ENCODE measurements around the gene CACNA1A. TPM values are rescaled to one million over a fixed set of nuclear protein-coding genes. Genes with fewer than 3 reads are reported as not detected.
A peak's percentile ranks its signal among the peaks of the same experiment; 100 is the strongest.

CACNA1A gene
- total RNA-seq, 1 experiment from 2014 or later = not detected

- no peak for DNase-seq
- Histone ChIP-seq H3K4me2 (ENCODE audit: low read depth, low read length, poor library complexity, severe bottlenecking) (no peak overlapping the region), H3K36me3 (ENCODE audit: insufficient read depth, low read length) (no peaks in the 10 kb centered on the region), H3K27ac (ENCODE audit: low read length) (no peak overlapping the region), H3K9ac (ENCODE audit: low read length) (no peak overlapping the region), H3K4me1 (ENCODE audit: low read length) (no peaks in the 10 kb centered on the region), H3K79me2 (ENCODE audit: low read length) (no peaks in the 10 kb centered on the region), H2AFZ (ENCODE audit: low read length) (no peak overlapping the region), H3K27me3 (ENCODE audit: low read length) (no peaks in the 10 kb centered on the region; the same call in 1 of the 2 replicates), H3K4me3 (ENCODE audit: low read length) (no peak overlapping the region), H4K20me1 (ENCODE audit: insufficient read depth, low read depth, low read length) (no peaks in the 10 kb centered on the region), H3K9me3 (ENCODE audit: low read length) (no peaks in the 10 kb centered on the region), H3K9me2 (replicated peaks; ENCODE audit: insufficient read depth, low read length) (no peaks in the 10 kb centered on the region)
Measured at GRCh38 chr19:13350072-13350471, 156.2 kb downstream of the CACNA1A start.

GRCh38 chr19:13347367-13347766, 158.9 kb downstream of the CACNA1A start:
- Histone ChIP-seq H2AFZ (ENCODE audit: low read length) (no peak overlapping the region), H3K4me1 (ENCODE audit: low read length) (no peaks in the 10 kb centered on the region), H3K9me3 (ENCODE audit: low read length) (no peaks in the 10 kb centered on the region), H3K4me3 (ENCODE audit: low read length) (no peak overlapping the region), H4K20me1 (ENCODE audit: insufficient read depth, low read depth, low read length) (no peaks in the 10 kb centered on the region), H3K4me2 (ENCODE audit: low read depth, low read length, poor library complexity, severe bottlenecking) (no peak overlapping the region), H3K27ac (ENCODE audit: low read length) (no peak overlapping the region), H3K9me2 (replicated peaks; ENCODE audit: insufficient read depth, low read length) (no peaks in the 10 kb centered on the region), H3K9ac (ENCODE audit: low read length) (no peak overlapping the region), H3K79me2 (ENCODE audit: low read length) (no peaks in the 10 kb centered on the region), H3K36me3 (ENCODE audit: insufficient read depth, low read length) (no peaks in the 10 kb centered on the region), H3K27me3 (ENCODE audit: low read length) (no peaks in the 10 kb centered on the region; the same call in 1 of the 2 replicates)
- no peak for DNase-seq

GRCh38 chr19:13343514-13343913, 162.8 kb downstream of the CACNA1A start:
- H3K27ac ChIP-seq (ENCODE audit: low read length) = no peak overlapping the region
- H3K9me3 ChIP-seq (ENCODE audit: low read length) = no peaks in the 10 kb centered on the region
- H3K4me2 ChIP-seq (ENCODE audit: low read depth, low read length, poor library complexity, severe bottlenecking) = no peak overlapping the region
- H3K9ac ChIP-seq (ENCODE audit: low read length) = no peak overlapping the region
- H2AFZ ChIP-seq (ENCODE audit: low read length) = no peak overlapping the region
- H3K9me2 ChIP-seq (replicated peaks; ENCODE audit: insufficient read depth, low read length) = no peaks in the 10 kb centered on the region
- H3K4me3 ChIP-seq (ENCODE audit: low read length) = no peak overlapping the region
- H4K20me1 ChIP-seq (ENCODE audit: insufficient read depth, low read depth, low read length) = no peaks in the 10 kb centered on the region
- H3K4me1 ChIP-seq (ENCODE audit: low read length) = no peaks in the 10 kb centered on the region
- no peaks in the 10 kb centered on the region for H3K36me3 ChIP-seq (ENCODE audit: insufficient read depth, low read length)
- DNase-seq = no peak
- no peaks in the 10 kb centered on the region for H3K27me3 ChIP-seq (ENCODE audit: low read length)
- no peaks in the 10 kb centered on the region for H3K79me2 ChIP-seq (ENCODE audit: low read length)

- DNase-seq = no peak
- no peaks in the 10 kb centered on the region for H3K36me3 ChIP-seq (ENCODE audit: insufficient read depth, low read length)
Measured at GRCh38 chr19:13342672-13343071, 163.6 kb downstream of the CACNA1A start.

GRCh38 chr19:13339869-13340268, 166.4 kb downstream of the CACNA1A start:
- Histone ChIP-seq H3K4me3 (ENCODE audit: low read length) (no peak overlapping the region), H3K79me2 (ENCODE audit: low read length) (no peaks in the 10 kb centered on the region), H2AFZ (ENCODE audit: low read length) (no peak overlapping the region), H3K4me2 (ENCODE audit: low read depth, low read length, poor library complexity, severe bottlenecking) (no peak overlapping the region), H4K20me1 (ENCODE audit: insufficient read depth, low read depth, low read length) (no peaks in the 10 kb centered on the region), H3K9me2 (replicated peaks; ENCODE audit: insufficient read depth, low read length) (no peaks in the 10 kb centered on the region), H3K9me3 (ENCODE audit: low read length) (no peaks in the 10 kb centered on the region), H3K27ac (ENCODE audit: low read length) (no peak overlapping the region), H3K9ac (ENCODE audit: low read length) (no peak overlapping the region), H3K36me3 (ENCODE audit: insufficient read depth, low read length) (no peaks in the 10 kb centered on the region), H3K27me3 (ENCODE audit: low read length) (no peaks in the 10 kb centered on the region), H3K4me1 (ENCODE audit: low read length) (no peaks in the 10 kb centered on the region)
- no peak for DNase-seq

More at GRCh38 chr19:13342672-13343071, 163.6 kb downstream of the CACNA1A start:
- no peaks in the 10 kb centered on the region for H4K20me1 ChIP-seq (ENCODE audit: insufficient read depth, low read depth, low read length)
- H3K4me2 ChIP-seq (ENCODE audit: low read depth, low read length, poor library complexity, severe bottlenecking) = no peak overlapping the region
- H2AFZ ChIP-seq (ENCODE audit: low read length) = no peak overlapping the region
- no peaks in the 10 kb centered on the region for H3K79me2 ChIP-seq (ENCODE audit: low read length)
- no peaks in the 10 kb centered on the region for H3K9me2 ChIP-seq (replicated peaks; ENCODE audit: insufficient read depth, low read length)
- no peaks in the 10 kb centered on the region for H3K9me3 ChIP-seq (ENCODE audit: low read length)
- H3K4me3 ChIP-seq (ENCODE audit: low read length) = no peak overlapping the region
- no peak overlapping the region for H3K9ac ChIP-seq (ENCODE audit: low read length)
- no peak overlapping the region for H3K27ac ChIP-seq (ENCODE audit: low read length)
- no peaks in the 10 kb centered on the region for H3K27me3 ChIP-seq (ENCODE audit: low read length)
- no peaks in the 10 kb centered on the region for H3K4me1 ChIP-seq (ENCODE audit: low read length)

GRCh38 chr19:13337181-13337580, 169.1 kb downstream of the CACNA1A start:
- no peaks in the 10 kb centered on the region for H3K36me3 ChIP-seq (ENCODE audit: insufficient read depth, low read length)
- no peak overlapping the region for H3K9ac ChIP-seq (ENCODE audit: low read length)
- no peak overlapping the region for H3K4me2 ChIP-seq (ENCODE audit: low read depth, low read length, poor library complexity, severe bottlenecking)
- no peaks in the 10 kb centered on the region for H4K20me1 ChIP-seq (ENCODE audit: insufficient read depth, low read depth, low read length)
- H3K4me1 ChIP-seq (ENCODE audit: low read length) = no peaks in the 10 kb centered on the region
- H3K9me2 ChIP-seq (replicated peaks; ENCODE audit: insufficient read depth, low read length) = no peaks in the 10 kb centered on the region
- no peak overlapping the region for H3K27ac ChIP-seq (ENCODE audit: low read length)
- H3K27me3 ChIP-seq (ENCODE audit: low read length) = no peaks in the 10 kb centered on the region
- no peak for DNase-seq
- no peak overlapping the region for H3K4me3 ChIP-seq (ENCODE audit: low read length)
- no peaks in the 10 kb centered on the region for H3K79me2 ChIP-seq (ENCODE audit: low read length)
- H2AFZ ChIP-seq (ENCODE audit: low read length) = no peak overlapping the region
- no peaks in the 10 kb centered on the region for H3K9me3 ChIP-seq (ENCODE audit: low read length)

GRCh38 chr19:13334801-13335481, 171.3 kb downstream of the CACNA1A start:
- H3K79me2 ChIP-seq (ENCODE audit: low read length) = no peaks in the 10 kb centered on the region
- H3K4me3 ChIP-seq (ENCODE audit: low read length) = no peak overlapping the region
- no peaks in the 10 kb centered on the region for H3K4me1 ChIP-seq (ENCODE audit: low read length)
- no peak overlapping the region for H3K27ac ChIP-seq (ENCODE audit: low read length)
- H3K9me3 ChIP-seq (ENCODE audit: low read length) = no peaks in the 10 kb centered on the region
- no peak overlapping the region for H3K9ac ChIP-seq (ENCODE audit: low read length)
- no peak overlapping the region for H3K4me2 ChIP-seq (ENCODE audit: low read depth, low read length, poor library complexity, severe bottlenecking)
- no peaks in the 10 kb centered on the region for H4K20me1 ChIP-seq (ENCODE audit: insufficient read depth, low read depth, low read length)
- no peaks in the 10 kb centered on the region for H3K36me3 ChIP-seq (ENCODE audit: insufficient read depth, low read length)
- H2AFZ ChIP-seq (ENCODE audit: low read length) = no peak overlapping the region
- H3K27me3 ChIP-seq (ENCODE audit: low read length) = no peaks in the 10 kb centered on the region
- DNase-seq = peak; percentile 59
- no peaks in the 10 kb centered on the region for H3K9me2 ChIP-seq (replicated peaks; ENCODE audit: insufficient read depth, low read length)

- no peak overlapping the region for H2AFZ ChIP-seq (ENCODE audit: low read length)
Measured at GRCh38 chr19:13330285-13330684, 176.0 kb downstream of the CACNA1A start.

More at GRCh38 chr19:13330285-13330684, 176.0 kb downstream of the CACNA1A start:
- no peak overlapping the region for H3K4me3 ChIP-seq (ENCODE audit: low read length)
- DNase-seq = no peak
- H3K4me2 ChIP-seq (ENCODE audit: low read depth, low read length, poor library complexity, severe bottlenecking) = no peak overlapping the region
- H3K9me2 ChIP-seq (replicated peaks; ENCODE audit: insufficient read depth, low read length) = no peaks in the 10 kb centered on the region
- no peaks in the 10 kb centered on the region for H4K20me1 ChIP-seq (ENCODE audit: insufficient read depth, low read depth, low read length)
- H3K36me3 ChIP-seq (ENCODE audit: insufficient read depth, low read length) = no peaks in the 10 kb centered on the region
- no peak overlapping the region for H3K9ac ChIP-seq (ENCODE audit: low read length)
- H3K9me3 ChIP-seq (ENCODE audit: low read length) = no peaks in the 10 kb centered on the region
- no peaks in the 10 kb centered on the region for H3K79me2 ChIP-seq (ENCODE audit: low read length)
- H3K27me3 ChIP-seq (ENCODE audit: low read length) = no peaks in the 10 kb centered on the region
- no peak overlapping the region for H3K27ac ChIP-seq (ENCODE audit: low read length)
- no peaks in the 10 kb centered on the region for H3K4me1 ChIP-seq (ENCODE audit: low read length)
